ENCODE data around the gene COL9A3.

COL9A3 gene

DNA sequence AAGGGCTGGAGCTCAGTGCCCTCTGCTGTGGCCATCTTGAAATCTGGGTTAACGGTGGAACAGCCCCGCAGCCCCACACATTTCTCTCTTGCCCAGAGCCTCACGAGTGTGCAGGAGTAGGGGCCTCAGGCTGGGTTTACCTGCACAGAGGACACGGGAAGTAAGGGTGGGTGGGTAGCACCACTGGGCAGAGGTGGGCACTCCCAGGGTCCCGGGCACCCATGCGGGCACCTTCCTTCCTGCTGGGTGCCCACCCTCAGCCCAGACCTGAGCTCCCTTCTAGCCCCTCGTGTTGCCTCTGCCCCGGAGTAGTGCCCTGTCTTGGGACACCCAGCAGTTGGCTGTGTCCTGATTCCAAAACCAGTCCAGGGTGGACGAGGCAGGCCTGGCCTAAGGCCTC, 11.2 kb downstream of the COL9A3 start:
- H3K23ac ChIP-seq (ENCODE audit: low read length in 2 of 2): no peak overlapping the region
- H3K18ac ChIP-seq (ENCODE audit: low read depth in 1 of 2, low read length in 2 of 2): no peak overlapping the region
- WGBS: 89% methylated on average over 8 of the region's 9 CpGs
- H3K27ac ChIP-seq (ENCODE audit: low read length, poor library complexity, severe bottlenecking): no peak overlapping the region
- H3K79me1 ChIP-seq (replicated peaks; ENCODE audit: low read length, poor library complexity, severe bottlenecking): no peaks in the 10 kb centered on the region
- no peak overlapping the region for H4K8ac ChIP-seq (ENCODE audit: low read length)
- H3K9ac ChIP-seq (ENCODE audit: low read length): no peak overlapping the region
- DNase-seq: no peak
- H3K14ac ChIP-seq (ENCODE audit: low read length in 2 of 2): no peak overlapping the region
- no peak overlapping the region for H2AFZ ChIP-seq (ENCODE audit: low read depth, low read length)
- H2BK120ac ChIP-seq (ENCODE audit: low read depth, low read length): no peak overlapping the region
- H3K4me2 ChIP-seq (ENCODE audit: low read length, poor library complexity, severe bottlenecking): no peak overlapping the region
- H4K91ac ChIP-seq (ENCODE audit: low read length): no peak overlapping the region
- peaks cover 0 to 39% of the 10 kb centered on the region in 2 experiments for H3K27me3 ChIP-seq (ENCODE audit: control insufficient read depth in 1 of 2, insufficient read depth in 1 of 2, low read length in 2 of 2)
- peaks cover 31% of the 10 kb centered on the region for H3K4me1 ChIP-seq (ENCODE audit: control insufficient read depth, insufficient read depth, low read depth, low read length)
- no peaks in the 10 kb centered on the region for H3K36me3 ChIP-seq (ENCODE audit: control insufficient read depth in 1 of 2, insufficient read depth in 2 of 2, low read depth in 1 of 2, low read length in 2 of 2)
- no peak overlapping the region for H3K4ac ChIP-seq (ENCODE audit: low read depth in 1 of 2, low read length in 2 of 2)
- no peak overlapping the region for H2BK5ac ChIP-seq (ENCODE audit: low read depth, low read length, poor library complexity, severe bottlenecking)
- no peak overlapping the region for H3K4me3 ChIP-seq (ENCODE audit: insufficient read depth in 1 of 2, low read depth in 1 of 2, low read length in 2 of 2)
- no peaks in the 10 kb centered on the region for H3K9me3 ChIP-seq (ENCODE audit: control insufficient read depth, low read length)
- H2BK12ac ChIP-seq (ENCODE audit: low read length in 2 of 2): no peak overlapping the region
- no peak overlapping the region for H2AK5ac ChIP-seq (ENCODE audit: low read length, severe bottlenecking)
- H2BK15ac ChIP-seq (ENCODE audit: low read depth, poor library complexity, severe bottlenecking): no peak overlapping the region

DNA sequence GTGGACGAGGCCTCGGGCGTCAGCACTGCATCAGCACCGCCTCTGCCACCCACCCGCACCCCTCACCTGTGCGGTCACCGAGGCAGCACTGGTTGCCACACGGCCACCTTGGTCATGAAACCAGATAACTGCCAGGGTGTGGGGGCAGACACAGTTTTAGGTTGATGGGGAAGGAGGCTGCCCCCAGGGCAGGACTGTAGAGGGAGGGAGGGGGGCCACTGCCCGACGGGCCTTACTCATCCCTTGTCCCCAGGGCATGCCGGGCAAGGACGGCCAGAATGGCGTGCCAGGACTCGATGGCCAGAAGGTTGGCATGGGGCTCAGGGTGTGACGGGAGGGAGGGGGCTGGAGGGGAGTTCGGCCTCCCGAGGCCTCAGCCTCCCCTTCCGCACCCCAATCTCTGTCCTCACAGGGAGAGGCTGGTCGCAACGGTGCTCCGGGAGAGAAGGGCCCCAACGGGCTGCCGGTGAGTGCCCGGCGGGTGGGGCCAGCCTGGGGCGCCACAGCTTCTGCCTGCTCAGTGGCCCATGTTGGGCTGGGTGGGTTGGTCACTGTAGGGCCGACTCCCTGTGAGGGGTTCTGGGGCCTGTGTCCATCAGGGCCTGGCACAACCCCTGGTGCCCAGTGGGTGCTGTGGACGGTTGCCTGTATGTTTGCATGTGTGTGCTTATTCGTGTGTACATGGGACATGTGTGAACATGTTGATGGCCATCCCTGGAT, 11.8 kb downstream of the COL9A3 start:
- Histone ChIP-seq H4K8ac (ENCODE audit: low read length) (no peak overlapping the region), H4K91ac (ENCODE audit: low read length) (no peak overlapping the region), H3K4me2 (ENCODE audit: low read length, poor library complexity, severe bottlenecking) (no peak overlapping the region), H2BK12ac (ENCODE audit: low read length in 2 of 2) (no peak overlapping the region), H2BK5ac (ENCODE audit: low read depth, low read length, poor library complexity, severe bottlenecking) (no peak overlapping the region), H3K23ac (ENCODE audit: low read length in 2 of 2) (no peak overlapping the region), H2BK15ac (ENCODE audit: low read depth, poor library complexity, severe bottlenecking) (no peak overlapping the region), H3K9me3 (ENCODE audit: control insufficient read depth, low read length) (no peaks in the 10 kb centered on the region), H2AFZ (ENCODE audit: low read depth, low read length) (no peak overlapping the region), H2AK5ac (ENCODE audit: low read length, severe bottlenecking) (no peak overlapping the region), H3K27ac (ENCODE audit: low read length, poor library complexity, severe bottlenecking) (no peak overlapping the region), H2BK120ac (ENCODE audit: low read depth, low read length) (no peak overlapping the region), H3K9ac (ENCODE audit: low read length) (no peak overlapping the region), H3K27me3 (ENCODE audit: control insufficient read depth in 1 of 2, insufficient read depth in 1 of 2, low read length in 2 of 2) (peaks cover 0 to 41% of the 10 kb centered on the region in 2 experiments), H3K79me1 (replicated peaks; ENCODE audit: low read length, poor library complexity, severe bottlenecking) (no peaks in the 10 kb centered on the region), H3K4me1 (ENCODE audit: control insufficient read depth, insufficient read depth, low read depth, low read length) (peaks cover 25% of the 10 kb centered on the region), H3K4ac (ENCODE audit: low read depth in 1 of 2, low read length in 2 of 2) (no peak overlapping the region), H3K18ac (ENCODE audit: low read depth in 1 of 2, low read length in 2 of 2) (no peak overlapping the region), H3K14ac (ENCODE audit: low read length in 2 of 2) (no peak overlapping the region), H3K4me3 (ENCODE audit: insufficient read depth in 1 of 2, low read depth in 1 of 2, low read length in 2 of 2) (no peak overlapping the region), H3K36me3 (ENCODE audit: control insufficient read depth in 1 of 2, insufficient read depth in 2 of 2, low read depth in 1 of 2, low read length in 2 of 2) (no peaks in the 10 kb centered on the region)
- no peak for DNase-seq
- WGBS: 87% methylated on average over 27 of the region's 29 CpGs

DNA sequence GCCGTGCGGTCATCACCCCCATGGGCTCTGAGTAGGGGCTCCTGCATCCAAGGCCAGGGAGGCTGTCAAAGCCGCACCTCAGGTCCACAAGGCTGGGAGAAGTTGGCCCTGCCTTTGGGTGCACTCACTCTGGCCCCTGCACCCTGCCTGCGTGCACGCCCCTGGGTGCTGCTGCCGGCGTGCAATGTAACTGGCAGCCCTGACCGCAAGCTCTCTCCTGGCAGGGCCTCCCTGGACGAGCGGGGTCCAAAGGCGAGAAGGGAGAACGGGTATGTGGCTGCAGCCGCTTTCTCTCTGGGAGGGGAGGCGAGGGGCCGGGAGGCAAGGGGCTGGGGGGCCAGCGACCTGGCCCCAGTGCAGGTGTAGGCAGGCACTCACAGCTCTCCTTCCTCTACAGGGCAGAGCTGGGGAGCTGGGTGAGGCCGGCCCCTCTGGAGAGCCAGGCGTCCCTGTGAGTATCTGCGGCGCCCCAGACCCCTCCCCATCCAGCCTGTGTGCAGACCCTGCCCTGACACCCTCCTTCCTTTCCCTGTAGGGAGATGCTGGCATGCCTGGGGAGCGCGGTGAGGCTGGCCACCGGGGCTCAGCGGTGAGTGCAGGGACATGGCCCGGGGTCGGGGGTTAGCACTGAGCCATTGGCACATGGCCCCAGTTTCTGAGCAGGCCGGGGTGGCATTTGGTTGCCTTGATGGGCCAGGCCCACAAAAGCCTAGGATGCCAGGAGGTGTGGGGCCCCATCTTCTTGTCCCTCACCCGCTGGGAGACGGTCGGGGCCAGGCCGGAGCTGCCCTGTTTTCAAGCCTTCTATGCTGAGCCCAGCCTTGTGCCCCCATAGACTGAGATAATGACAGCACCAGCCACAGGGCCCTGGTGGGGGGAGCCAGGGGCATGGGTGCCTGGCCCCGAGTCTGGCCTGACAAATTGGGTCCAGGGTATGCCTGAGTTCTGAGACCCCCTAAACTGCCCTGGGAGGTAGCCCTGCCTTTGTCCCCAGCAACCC, 12.7 kb downstream of the COL9A3 start:
- peaks cover 16% of the 10 kb centered on the region for H3K4me1 ChIP-seq (ENCODE audit: control insufficient read depth, insufficient read depth, low read depth, low read length)
- H4K8ac ChIP-seq (ENCODE audit: low read length): no peak overlapping the region
- H2AFZ ChIP-seq (ENCODE audit: low read depth, low read length): no peak overlapping the region
- no peak overlapping the region for H3K4ac ChIP-seq (ENCODE audit: low read depth in 1 of 2, low read length in 2 of 2)
- 92% methylated on average over 32 of the region's 32 CpGs for WGBS
- no peaks in the 10 kb centered on the region for H3K36me3 ChIP-seq (ENCODE audit: control insufficient read depth in 1 of 2, insufficient read depth in 2 of 2, low read depth in 1 of 2, low read length in 2 of 2)
- no peak overlapping the region for H2BK12ac ChIP-seq (ENCODE audit: low read length in 2 of 2)
- H2BK15ac ChIP-seq (ENCODE audit: low read depth, poor library complexity, severe bottlenecking): no peak overlapping the region
- H3K79me1 ChIP-seq (replicated peaks; ENCODE audit: low read length, poor library complexity, severe bottlenecking): no peaks in the 10 kb centered on the region
- H3K14ac ChIP-seq (ENCODE audit: low read length in 2 of 2): no peak overlapping the region
- no peak overlapping the region for H3K27ac ChIP-seq (ENCODE audit: low read length, poor library complexity, severe bottlenecking)
- H2BK5ac ChIP-seq (ENCODE audit: low read depth, low read length, poor library complexity, severe bottlenecking): no peak overlapping the region
- DNase-seq: no peak
- no peak overlapping the region for H2AK5ac ChIP-seq (ENCODE audit: low read length, severe bottlenecking)
- no peaks in the 10 kb centered on the region for H3K9me3 ChIP-seq (ENCODE audit: control insufficient read depth, low read length)
- no peak overlapping the region for H3K23ac ChIP-seq (ENCODE audit: low read length in 2 of 2)
- no peak overlapping the region for H3K4me2 ChIP-seq (ENCODE audit: low read length, poor library complexity, severe bottlenecking)
- H4K91ac ChIP-seq (ENCODE audit: low read length): no peak overlapping the region
- H3K4me3 ChIP-seq (ENCODE audit: insufficient read depth in 1 of 2, low read depth in 1 of 2, low read length in 2 of 2): no peak overlapping the region
- H3K9ac ChIP-seq (ENCODE audit: low read length): no peak overlapping the region
- no peak overlapping the region for H3K18ac ChIP-seq (ENCODE audit: low read depth in 1 of 2, low read length in 2 of 2)
- peaks cover 0 to 44% of the 10 kb centered on the region in 2 experiments for H3K27me3 ChIP-seq (ENCODE audit: control insufficient read depth in 1 of 2, insufficient read depth in 1 of 2, low read length in 2 of 2)
- H2BK120ac ChIP-seq (ENCODE audit: low read depth, low read length): no peak overlapping the region

DNA sequence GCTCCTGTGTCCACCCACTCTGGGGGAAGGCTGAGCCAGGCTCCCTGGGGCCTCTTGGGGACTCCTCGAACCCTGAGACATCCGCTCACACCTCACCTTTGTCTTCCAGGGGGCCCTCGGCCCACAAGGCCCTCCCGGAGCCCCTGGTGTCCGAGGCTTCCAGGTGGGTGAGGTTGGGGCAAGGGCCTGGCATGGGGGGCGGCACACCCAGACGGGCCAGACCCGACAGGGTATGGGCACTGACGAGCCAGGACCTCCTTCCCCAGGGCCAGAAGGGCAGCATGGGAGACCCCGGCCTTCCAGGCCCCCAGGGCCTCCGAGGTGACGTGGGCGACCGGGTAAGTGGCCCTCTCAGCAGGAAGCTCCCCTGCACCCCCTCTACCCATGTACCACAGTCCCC, 13.4 kb downstream of the COL9A3 start:
- Histone ChIP-seq H3K4me1 (ENCODE audit: control insufficient read depth, insufficient read depth, low read depth, low read length) (peaks cover 10% of the 10 kb centered on the region), H2AK5ac (ENCODE audit: low read length, severe bottlenecking) (no peak overlapping the region), H3K23ac (ENCODE audit: low read length in 2 of 2) (no peak overlapping the region), H2BK15ac (ENCODE audit: low read depth, poor library complexity, severe bottlenecking) (no peak overlapping the region), H2AFZ (ENCODE audit: low read depth, low read length) (no peak overlapping the region), H2BK5ac (ENCODE audit: low read depth, low read length, poor library complexity, severe bottlenecking) (no peak overlapping the region), H3K4me3 (ENCODE audit: insufficient read depth in 1 of 2, low read depth in 1 of 2, low read length in 2 of 2) (no peak overlapping the region), H3K4ac (ENCODE audit: low read depth in 1 of 2, low read length in 2 of 2) (no peak overlapping the region), H3K27me3 (ENCODE audit: control insufficient read depth in 1 of 2, insufficient read depth in 1 of 2, low read length in 2 of 2) (peaks cover 0 to 48% of the 10 kb centered on the region in 2 experiments), H3K9ac (ENCODE audit: low read length) (no peak overlapping the region), H3K36me3 (ENCODE audit: control insufficient read depth in 1 of 2, insufficient read depth in 2 of 2, low read depth in 1 of 2, low read length in 2 of 2) (no peaks in the 10 kb centered on the region), H2BK12ac (ENCODE audit: low read length in 2 of 2) (no peak overlapping the region), H3K9me3 (ENCODE audit: control insufficient read depth, low read length) (no peaks in the 10 kb centered on the region), H3K14ac (ENCODE audit: low read length in 2 of 2) (peak overlapping the region in 1 of 2 experiments; percentile 11), H3K18ac (ENCODE audit: low read depth in 1 of 2, low read length in 2 of 2) (no peak overlapping the region), H2BK120ac (ENCODE audit: low read depth, low read length) (no peak overlapping the region), H3K79me1 (replicated peaks; ENCODE audit: low read length, poor library complexity, severe bottlenecking) (no peaks in the 10 kb centered on the region), H3K4me2 (ENCODE audit: low read length, poor library complexity, severe bottlenecking) (no peak overlapping the region), H3K27ac (ENCODE audit: low read length, poor library complexity, severe bottlenecking) (no peak overlapping the region), H4K91ac (ENCODE audit: low read length) (no peak overlapping the region), H4K8ac (ENCODE audit: low read length) (no peak overlapping the region)
- DNase-seq: no peak
- WGBS: no CpG with 5 or more reads among the region's 14 CpGs

All from mesenchymal stem cell (in vitro differentiated cells and primary cell).